DMS153 treated with DMSO at 0.1 percent for 48 hours (cell line): ENCODE measurements around the gene IFITM10.
A peak's percentile ranks its signal among the peaks of the same experiment; 100 is the strongest.
"Not testable (repeated sequence)": the region's sequence is repeated elsewhere in the genome, so short reads cannot be mapped to it uniquely, and the experiment has no call there.

ENCODE experiments used
- DNase-seq: peaks from one replicate; lab custom pipeline; 2025; ENCODE audit not compliant: unreplicated experiment; lab: John Stamatoyannopoulos, UW

Gene IFITM10

DNA sequence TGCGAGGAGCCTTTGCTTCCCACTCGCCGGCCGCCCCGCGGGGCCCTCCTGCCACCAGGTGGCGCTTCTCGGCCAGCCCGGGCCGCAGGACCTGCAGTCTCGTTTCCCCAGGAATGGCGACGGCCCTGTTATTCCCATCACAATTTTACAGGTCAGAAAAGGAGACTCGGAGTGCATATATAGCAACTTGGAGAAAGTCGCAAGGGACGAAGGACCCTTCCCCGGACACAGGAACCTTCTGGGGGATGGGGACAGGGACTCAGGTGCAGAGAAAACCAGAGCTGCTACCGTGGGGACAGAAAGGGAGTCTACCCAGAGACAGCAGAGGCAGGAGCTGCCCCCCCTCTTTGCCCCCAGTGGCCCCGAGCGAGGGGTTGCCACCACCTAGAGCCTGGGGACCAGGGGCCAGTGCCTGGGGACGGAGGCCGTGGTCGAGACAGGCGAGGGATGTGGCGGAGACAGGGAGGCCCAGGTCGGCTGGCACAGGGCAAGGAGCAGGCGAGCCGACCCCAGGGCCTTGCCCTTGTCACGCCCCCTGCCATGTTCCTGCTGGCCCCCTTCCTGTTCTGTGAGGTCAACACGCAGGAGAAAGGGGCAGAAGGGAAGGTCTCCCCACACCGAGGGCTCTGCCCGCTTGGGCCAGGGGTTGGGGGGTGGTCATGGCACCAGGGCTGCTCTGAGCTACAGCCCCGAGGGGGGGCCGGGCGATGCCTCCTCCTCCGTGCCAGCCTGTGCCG is 56.9 kb downstream of the IFITM10 start:
- DNase-seq = peak; percentile 50

DNA sequence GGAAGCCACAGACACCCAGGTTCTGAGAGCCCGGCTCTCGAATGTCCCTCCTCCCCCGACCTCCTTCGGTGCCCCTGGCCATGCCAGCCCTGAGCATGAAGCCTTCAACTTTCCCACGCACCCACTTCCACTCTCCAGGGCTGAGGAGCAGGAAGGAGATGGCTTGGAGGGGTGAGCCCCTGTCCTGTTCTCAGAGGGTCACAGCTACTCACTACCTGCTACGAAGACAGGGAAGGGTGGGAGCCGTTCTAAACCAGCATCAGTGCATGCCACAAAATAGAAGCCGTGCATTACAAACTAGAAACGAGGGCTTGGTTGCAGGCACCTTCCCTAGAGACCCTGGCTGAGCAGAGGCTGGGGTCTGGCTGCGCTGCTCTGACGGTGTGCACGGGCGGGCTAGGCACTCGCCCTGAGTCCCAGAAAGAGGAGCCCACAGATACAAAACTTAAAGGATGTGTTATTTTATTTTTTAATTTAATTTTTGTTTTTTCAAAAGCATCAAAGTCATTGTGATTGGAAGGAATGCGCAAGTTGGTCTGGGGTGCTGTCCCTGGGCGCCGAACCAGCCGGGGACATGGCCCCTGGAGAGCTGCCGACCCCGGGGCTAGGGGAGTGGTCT is 57.6 kb downstream of the IFITM10 start:
- DNase-seq = no peak

DNA sequence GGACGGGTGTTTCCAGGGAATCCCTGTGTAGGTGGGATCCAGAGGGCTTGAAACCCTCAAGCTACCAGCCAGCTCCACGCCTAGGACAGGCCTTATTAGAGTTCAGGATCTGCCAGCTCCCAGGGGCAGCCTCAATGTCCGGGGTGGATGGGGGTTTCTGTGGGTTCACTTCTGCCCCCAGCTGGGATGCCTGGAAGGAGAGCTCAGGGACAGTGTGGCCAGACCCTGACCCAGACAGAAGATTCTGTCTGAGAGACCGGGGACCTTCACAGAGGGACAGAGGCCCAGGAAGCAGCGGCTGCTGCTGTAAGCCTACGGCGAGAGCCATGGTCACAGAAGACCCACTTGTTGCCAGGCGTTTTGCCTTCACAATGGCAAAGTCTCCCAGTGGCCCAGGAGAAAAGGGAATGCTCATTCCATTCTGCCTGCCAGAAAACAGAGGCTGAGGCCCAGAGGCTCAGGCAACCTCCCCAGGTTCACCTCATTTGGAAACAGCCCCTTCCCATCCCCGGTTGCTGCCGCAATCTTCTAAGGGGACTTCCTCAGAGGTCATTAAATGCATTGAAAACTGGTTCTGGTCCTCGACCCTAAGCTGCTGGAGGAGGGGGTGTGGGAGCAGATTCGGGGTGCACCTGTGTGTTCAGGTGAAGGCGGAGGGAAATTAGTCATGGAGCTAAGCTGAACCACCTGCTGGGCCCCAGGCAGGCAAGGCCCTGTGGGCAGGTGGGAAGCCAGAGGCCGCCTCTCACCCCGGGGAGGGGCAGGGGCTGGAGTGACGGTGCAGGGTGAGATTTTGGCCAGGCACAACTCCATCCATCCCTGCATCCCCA is 58.3 kb downstream of the IFITM10 start:
- DNase-seq = no peak

- no peak for DNase-seq
These were observed 59.1 kb downstream of the IFITM10 start for GRCh38 chr11:1691026-1691877.

DNA sequence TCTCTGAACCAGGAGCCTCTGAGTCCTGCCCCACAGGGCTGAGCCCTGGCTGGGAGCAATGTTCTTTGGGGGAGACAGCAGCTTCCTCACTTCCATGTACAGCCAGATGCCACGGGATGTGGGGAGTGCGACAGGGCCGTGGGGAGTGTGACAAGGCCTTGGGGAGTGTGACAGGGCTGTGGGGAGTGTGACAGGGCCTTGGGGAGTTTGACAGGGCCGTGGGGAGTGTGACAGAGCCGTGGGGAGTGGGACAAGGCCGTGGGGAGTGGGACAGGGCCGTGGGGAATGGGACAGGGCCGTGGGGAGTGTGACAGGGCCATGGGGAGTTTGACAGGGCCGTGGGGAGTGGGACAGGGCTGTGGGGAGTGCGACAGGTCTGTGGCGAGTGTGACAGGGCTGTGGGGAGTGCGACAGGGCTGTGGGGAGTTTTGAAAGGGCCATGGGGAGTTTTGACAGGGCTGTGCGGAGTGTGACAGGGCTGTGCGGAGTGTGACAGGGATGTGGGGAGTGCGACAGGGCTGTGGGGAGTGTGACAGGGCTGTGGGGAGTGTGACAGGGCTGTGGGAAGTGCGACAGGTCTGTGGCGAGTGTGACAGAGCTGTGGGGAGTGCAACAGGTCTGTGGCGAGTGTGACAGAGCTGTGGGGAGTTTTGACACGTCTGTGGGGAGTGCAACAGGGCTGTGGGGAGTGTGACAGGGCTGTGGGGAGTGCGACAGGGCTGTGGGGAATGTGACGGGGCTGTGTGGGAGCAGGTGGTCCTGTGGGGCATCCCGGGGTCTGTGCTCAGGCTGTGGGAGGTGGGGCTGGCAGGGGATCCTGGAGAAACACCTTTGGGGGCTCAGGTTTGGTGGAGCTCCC is 60.0 kb downstream of the IFITM10 start:
- no peak for DNase-seq

DNA sequence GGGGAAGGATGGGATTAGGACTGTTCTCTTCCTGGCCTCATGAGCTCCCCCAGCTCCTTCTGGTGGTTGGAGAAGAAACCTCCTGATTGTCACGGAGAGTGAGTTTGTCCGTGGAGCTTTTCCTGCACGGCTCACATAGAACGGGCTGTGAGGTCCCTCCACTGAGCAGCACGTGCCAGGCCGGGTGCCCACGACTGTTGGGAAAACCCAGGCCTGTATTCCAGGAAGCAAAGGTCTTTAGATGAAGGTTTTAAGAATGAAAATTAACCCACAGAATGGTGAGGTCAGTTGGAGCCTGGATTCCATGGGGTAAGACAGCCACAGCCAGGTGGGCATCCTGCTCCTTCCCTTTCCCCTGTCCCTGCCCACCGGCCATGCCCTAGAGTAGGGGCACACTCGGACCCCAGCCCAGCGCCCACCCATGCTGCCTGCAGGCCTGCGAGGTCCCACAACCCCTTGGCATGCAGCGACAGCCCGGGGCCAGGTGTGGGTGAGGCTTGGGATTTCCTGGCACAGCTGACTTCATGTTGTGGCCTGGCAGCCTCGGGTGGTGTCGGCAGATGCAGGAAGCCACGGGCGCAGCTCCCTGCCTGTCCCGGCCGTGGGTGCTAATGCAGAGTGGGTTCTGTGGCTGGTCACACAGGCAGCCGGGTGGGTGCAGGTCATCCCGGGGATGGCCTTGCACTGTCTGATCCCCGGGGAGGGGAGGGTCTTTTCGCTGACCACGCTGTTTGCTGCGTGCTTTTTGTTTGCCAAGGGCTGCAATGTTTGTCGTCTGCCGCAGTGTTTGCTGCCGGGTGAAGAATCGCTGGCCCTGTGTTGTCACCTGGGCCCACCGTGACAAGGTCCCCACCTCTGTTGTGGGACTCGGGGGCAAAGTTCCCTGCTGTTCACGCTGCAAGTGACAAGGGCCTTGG is 60.9 kb downstream of the IFITM10 start:
- DNase-seq = not testable (repeated sequence)

DNA sequence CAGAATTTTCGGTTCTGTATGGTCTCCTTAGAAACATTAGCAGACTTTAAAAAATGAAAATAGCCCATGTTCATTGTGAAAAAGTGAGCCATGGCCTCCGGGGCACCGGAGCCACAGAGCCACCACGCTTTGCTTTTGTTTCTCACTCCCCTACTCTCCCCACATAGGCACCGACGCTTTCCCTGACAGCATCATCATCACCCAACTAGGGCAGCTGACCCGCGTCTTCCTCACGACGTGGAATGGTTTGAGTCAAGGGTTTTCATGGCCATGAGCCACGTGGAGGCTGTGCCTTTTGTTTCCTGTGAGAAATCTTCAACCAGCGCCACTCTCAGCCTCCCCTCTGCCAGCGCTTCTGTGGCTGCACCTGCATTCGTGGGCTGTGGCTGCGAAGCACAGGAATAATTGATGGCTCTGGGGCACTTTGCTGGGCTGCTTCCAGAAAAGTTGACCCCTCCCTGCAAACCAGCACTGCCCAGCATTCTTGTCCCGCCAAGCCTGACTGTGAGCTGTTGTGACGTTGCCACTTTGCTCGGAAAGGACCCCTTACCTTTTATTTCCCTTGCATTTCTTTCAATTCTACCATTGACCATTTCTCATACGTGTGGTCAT is 62.0 kb downstream of the IFITM10 start:
- DNase-seq = not testable (repeated sequence)

- DNase-seq = not testable (repeated sequence)
These were observed 64.2 kb downstream of the IFITM10 start for GRCh38 chr11:1686220-1686619.

GRCh38 chr11:1684886-1685874 is 65.2 kb downstream of the IFITM10 start:
- not testable (repeated sequence) for DNase-seq

DNA sequence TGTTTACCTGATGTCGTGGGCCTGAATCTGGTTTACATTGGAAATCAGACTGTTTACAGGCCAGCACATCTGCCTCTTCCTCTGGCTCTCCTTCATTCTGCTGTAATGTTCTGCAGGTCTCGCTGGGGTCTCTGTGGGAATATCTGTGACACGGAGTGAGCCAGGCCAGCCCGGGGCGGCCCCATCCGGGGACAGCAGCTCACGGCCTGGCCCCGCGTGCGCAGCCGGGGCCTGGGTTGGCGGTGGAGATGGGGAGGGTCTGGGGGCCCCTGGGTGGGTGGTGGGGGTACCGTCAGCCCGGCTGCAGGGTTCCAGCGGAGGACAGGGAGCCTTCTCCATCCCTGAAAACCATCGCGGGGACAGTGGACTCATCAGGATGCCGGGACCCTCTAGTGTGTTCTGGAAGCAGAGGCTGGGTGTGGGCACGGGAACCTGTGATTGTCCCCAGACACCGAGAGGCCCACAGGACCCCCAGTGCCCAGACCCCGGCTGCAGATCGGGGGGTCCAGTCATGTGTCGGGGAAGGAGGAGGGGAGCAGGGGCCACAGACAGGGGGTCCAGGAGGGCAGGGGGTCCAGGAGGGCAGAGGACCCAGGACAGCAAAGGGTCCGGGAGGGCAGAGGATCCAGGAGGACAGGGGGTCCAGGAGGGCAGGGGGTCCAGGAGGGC is 66.4 kb downstream of the IFITM10 start:
- not testable (repeated sequence) for DNase-seq

DNA sequence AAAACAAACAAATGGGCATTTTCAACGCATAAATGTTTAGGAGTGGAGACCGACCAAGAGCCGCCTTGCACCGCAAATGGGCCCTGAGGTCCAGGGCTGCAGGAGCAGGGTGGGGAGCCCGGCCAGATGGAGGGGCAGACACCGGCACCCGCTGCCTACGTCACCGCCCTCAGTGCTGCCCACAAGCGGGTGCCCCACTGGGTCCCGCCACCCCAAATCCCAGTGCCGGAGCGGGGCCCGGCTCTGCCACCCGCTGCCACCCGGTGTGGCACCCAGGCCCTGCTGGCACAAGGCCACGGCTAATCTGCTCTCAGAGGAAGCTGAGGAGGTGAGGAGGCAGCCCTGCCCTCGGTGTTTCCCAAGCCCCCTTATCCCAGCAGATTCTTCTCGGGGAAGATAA is 67.2 kb downstream of the IFITM10 start:
- not testable (repeated sequence) for DNase-seq
